Measurements from ENCODE around the gene KCNJ10. TPM values are rescaled to one million over a fixed set of nuclear protein-coding genes. Genes with fewer than 3 reads are reported as not detected.

The KCNJ10 gene
- total and polyA plus RNA-seq, 2 of the 13 experiments (the other 11 are each of a cell fraction or from before 2014, with no cell fraction given), result 4.4 to 10.3 TPM

DNA sequence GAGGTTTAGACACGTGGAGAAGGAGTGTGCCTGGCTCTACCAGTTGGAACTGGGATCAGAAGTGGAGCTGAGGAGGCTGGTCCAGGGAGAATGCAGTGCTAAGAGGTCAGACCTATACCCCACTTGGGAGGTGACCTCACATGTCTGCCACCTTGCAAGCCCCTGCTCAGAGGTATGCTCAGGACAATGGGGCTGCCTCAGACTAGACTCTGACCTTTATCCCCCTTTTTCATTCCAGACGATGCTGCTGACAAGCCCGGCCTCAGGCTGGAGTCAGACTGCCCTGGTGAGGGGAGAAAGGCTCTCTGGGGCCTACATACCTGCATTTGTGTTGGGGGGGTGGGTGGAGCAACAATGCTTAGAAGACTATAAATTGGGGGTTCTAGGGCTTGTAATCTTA, 5.2 kb downstream of the KCNJ10 start (continued):
- TF ChIP-seq, protein P1, sequence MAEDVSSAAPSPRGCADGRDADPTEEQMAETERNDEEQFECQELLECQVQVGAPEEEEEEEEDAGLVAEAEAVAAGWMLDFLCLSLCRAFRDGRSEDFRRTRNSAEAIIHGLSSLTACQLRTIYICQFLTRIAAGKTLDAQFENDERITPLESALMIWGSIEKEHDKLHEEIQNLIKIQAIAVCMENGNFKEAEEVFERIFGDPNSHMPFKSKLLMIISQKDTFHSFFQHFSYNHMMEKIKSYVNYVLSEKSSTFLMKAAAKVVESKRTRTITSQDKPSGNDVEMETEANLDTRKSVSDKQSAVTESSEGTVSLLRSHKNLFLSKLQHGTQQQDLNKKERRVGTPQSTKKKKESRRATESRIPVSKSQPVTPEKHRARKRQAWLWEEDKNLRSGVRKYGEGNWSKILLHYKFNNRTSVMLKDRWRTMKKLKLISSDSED (CRISPR knock-in tag; IDR thresholded peaks at IDR 0.05), result no peak
- TF ChIP-seq PCBP1 (IDR thresholded peaks at IDR 0.05; ENCODE audit: borderline replicate concordance, low read depth, low read length) (no peak), TBL1XR1 (IDR thresholded peaks at IDR 0.05; ENCODE audit: borderline replicate concordance, low read length, partially characterized antibody) (no peak), NR2F2 (IDR thresholded peaks at IDR 0.05; ENCODE audit: borderline replicate concordance, low read depth) (no peak), HNF4A (CRISPR knock-in tag; IDR thresholded peaks at IDR 0.05) (peak; percentile 50), SMAD3 (CRISPR knock-in tag; IDR thresholded peaks at IDR 0.05) (no peak), SIN3A (IDR thresholded peaks at IDR 0.05; ENCODE audit: borderline replicate concordance, low read depth, low read length) (no peak), RFXANK (CRISPR knock-in tag; IDR thresholded peaks at IDR 0.05) (no peak), MEF2D (CRISPR knock-in tag; IDR thresholded peaks at IDR 0.05) (no peak), GABPA (IDR thresholded peaks at IDR 0.05; ENCODE audit: low read depth, low read length) (no peak), GABPA (CRISPR knock-in tag; IDR thresholded peaks at IDR 0.05; ENCODE audit: low read depth) (no peak), KLF13 (CRISPR knock-in tag; IDR thresholded peaks at IDR 0.05) (no peak), CAMTA2 (CRISPR knock-in tag; IDR thresholded peaks at IDR 0.05; ENCODE audit: borderline replicate concordance) (no peak), NPAS2 (CRISPR knock-in tag; IDR thresholded peaks at IDR 0.05; ENCODE audit: borderline replicate concordance) (no peak)
- TF ChIP-seq, protein P2, sequence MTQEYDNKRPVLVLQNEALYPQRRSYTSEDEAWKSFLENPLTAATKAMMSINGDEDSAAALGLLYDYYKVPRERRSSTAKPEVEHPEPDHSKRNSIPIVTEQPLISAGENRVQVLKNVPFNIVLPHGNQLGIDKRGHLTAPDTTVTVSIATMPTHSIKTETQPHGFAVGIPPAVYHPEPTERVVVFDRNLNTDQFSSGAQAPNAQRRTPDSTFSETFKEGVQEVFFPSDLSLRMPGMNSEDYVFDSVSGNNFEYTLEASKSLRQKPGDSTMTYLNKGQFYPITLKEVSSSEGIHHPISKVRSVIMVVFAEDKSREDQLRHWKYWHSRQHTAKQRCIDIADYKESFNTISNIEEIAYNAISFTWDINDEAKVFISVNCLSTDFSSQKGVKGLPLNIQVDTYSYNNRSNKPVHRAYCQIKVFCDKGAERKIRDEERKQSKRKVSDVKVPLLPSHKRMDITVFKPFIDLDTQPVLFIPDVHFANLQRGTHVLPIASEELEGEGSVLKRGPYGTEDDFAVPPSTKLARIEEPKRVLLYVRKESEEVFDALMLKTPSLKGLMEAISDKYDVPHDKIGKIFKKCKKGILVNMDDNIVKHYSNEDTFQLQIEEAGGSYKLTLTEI (CRISPR knock-in tag; conservative IDR thresholded peaks at IDR 0.05), result no peak
- TF ChIP-seq, protein P3, sequence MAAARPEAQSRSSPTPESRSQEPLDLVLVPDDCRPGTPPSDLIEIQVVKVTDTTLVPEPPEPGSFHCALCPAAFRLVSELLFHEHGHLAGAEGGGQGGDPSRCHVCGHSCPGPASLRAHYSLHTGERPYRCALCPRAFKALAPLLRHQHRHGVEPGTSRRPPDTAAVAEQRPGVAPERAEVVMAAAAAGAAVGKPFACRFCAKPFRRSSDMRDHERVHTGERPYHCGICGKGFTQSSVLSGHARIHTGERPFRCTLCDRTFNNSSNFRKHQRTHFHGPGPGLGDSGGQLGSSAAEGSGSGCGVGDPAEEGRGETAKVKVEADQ (CRISPR knock-in tag; IDR thresholded peaks at IDR 0.05; ENCODE audit: borderline replicate concordance), result no peak
- TF ChIP-seq, protein P4, sequence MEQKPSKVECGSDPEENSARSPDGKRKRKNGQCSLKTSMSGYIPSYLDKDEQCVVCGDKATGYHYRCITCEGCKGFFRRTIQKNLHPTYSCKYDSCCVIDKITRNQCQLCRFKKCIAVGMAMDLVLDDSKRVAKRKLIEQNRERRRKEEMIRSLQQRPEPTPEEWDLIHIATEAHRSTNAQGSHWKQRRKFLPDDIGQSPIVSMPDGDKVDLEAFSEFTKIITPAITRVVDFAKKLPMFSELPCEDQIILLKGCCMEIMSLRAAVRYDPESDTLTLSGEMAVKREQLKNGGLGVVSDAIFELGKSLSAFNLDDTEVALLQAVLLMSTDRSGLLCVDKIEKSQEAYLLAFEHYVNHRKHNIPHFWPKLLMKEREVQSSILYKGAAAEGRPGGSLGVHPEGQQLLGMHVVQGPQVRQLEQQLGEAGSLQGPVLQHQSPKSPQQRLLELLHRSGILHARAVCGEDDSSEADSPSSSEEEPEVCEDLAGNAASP (CRISPR knock-in tag; IDR thresholded peaks at IDR 0.05; ENCODE audit: borderline replicate concordance), result peak; percentile 48; the same call in 1 of the 2 replicates

Data from HepG2 (cell line).